NCI-H2081 (cell line): ENCODE measurements around the gene ATG13.
"Not testable (repeated sequence)": the region's sequence is repeated elsewhere in the genome, so short reads cannot be mapped to it uniquely, and the experiment has no call there.

Source experiments
- DNase-seq, 2 experiments: peaks; one replicate each; lab custom pipeline; 2025; lab: John Stamatoyannopoulos, UW

The ATG13 gene

DNA sequence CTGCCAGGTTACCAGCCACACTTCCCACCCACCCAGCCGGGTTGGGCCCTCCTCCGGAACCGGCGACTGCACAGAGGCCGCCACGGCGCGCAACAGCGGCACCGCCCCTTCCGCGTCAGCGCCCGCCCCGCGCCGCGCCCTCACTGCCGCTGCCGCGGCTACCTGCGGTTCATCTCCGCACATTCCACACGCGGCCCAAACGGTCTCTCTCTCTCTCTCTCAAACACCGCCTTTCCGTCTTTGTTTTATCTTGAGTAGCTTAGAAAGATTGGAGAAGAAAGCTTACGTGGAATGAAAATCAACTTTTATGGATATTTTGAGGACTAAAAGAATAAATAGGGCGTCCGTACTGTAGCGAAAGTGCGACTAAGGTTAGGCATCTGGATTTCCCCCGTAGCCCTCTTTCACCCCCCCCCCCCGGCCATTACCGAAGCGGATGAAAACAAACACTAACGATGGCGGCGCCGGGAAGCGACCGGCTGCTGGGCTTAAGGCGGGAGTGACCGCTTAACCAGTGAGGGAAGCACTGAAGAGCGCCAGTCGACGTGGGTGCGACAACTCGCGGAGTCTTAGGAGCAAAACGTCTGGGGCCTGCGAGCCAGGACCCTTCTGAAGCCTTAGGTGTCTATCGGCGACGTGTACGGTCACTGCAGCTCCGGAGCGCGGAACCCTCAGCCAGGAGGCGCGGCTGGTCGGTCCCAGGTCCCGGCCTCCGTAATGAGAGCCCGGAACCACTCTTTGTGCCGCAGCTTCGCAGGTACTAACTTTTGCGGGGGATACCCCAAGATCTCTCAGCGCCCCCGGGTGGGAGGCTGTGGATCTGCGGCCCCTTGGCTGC lies at the start of gene ATG13, which contains the start of gene HARBI1:
ATG13 (plus strand) TSS at position 420 of the 838 bp plus-strand sequence. CDS start 26,739 bp downstream, outside the sequence.
HARBI1 (minus strand) TSS at position 94 of the 838 bp plus-strand sequence. CDS start 990 bp downstream, outside the sequence.
- DNase-seq: peak; percentile 92 to 94

DNA sequence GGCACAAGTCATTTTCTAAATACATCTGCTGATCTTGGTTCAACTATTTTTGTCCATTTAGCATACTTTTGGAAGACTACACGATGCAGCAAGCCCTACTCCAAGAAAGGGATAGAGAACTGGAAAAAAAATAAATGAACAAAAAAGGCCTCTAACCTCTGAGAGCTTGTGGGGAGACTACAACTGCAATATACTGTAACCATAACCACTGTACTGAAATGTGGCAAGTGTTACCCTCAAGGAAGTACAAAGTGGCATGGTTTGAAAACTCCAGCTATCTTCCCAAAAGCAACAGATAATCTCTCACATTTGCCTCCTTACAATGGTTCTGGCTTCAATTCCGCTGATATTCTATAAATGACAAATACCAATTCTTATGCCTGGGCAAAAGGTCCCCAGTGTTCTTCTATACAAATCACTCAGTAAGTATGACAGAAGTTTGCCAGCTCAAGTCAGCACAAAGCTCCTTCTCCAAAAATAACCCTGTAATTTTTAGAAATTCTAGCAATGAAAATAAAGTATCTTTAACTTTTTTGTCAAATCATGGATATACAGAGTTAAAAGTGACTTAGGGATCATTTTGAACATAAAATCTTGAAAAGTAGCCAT lies 46.5 kb upstream of the ATG13 start:
- no peak for DNase-seq

DNA sequence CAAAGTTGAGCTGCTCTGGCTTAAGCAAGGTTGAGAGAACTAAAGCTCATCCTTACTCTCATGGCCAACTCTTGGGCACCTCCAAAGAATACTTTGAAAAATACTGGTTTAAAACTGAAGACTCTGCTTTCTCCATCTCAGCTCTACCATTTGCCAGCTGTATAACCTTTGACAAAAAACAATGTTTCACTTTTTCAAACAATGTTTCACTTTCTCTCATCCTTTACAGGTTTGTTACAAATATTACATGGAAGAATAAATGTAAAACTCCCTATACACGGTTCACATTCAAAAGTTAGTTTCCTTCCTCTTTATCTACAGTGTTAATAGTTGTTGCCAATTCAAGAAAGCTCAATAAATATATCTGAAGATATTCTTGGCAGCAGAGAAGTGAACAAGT lies 42.7 kb upstream of the ATG13 start:
- no peak for DNase-seq

DNA sequence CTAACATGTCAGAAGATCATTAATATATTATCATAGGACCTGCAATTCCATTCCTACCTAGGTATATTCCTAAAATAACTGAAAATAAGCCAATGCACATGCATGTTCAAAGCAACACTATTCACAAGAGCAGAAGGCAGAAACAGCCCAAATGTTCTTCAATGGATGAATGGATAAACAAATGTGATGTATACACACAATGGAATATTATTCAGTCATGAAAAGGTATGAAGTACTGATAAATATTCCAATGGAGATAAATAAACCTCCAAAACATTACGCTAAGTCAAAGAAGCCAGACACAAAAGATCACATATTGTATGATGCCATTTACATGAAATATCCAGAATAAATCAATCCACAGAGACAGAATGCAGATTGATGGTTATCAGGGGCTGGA lies 40.3 kb upstream of the ATG13 start:
- DNase-seq: no peak

DNA sequence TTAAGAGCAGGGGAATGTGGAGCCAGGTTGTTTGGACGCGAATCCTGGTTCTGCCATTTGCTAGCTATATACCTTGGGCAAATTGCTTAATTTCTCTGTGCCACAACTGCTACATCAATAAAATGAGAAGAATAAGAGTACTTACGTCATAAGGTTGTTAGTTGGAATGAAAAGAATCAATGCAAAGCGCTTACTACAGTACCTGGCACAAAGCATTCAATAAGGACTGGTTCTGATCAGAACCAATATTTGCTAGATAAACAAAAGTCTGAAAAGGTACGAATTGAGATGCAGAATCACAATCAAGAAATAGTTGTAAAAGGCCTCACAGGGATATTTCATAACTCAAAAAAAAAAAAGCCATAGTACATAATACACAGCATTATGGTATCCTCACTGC lies 34.8 kb upstream of the ATG13 start:
- DNase-seq: no peak

DNA sequence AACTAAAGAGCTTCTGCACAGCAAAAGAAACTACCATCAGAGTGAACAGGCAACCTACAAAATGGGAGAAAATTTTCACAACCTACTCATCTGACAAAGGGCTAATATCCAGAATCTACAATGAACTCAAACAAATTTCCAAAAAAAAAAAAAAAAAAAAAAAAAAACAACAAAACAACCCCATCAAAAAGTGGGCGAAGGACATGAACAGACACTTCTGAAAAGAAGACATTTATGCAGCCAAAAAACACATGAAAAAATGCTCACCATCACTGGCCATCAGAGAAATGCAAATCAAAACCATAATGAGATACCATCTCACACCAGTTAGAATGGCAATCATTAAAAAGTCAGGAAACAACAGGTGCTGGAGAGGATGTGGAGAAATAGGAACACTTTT lies 33.8 kb upstream of the ATG13 start:
- not testable (repeated sequence) for DNase-seq

DNA sequence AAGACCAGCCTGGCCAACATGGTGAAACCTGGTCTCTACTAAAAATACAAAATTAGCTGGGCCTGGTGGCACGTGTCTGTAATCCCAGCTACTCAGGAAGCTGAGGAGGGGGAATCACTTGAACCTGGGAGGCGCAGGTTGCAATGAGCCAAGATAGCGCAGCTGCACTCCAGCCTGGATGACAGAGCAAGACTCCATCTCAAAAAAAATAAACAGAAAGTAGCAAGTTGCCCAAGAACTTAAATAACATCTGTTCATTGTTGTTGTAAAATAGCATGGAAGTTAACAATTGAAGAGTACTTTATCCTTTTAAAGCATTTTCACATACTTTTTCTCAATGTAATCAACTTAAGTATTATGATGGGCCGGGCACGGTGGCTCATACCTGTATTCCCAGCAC lies 29.2 kb upstream of the ATG13 start:
- DNase-seq: no peak

DNA sequence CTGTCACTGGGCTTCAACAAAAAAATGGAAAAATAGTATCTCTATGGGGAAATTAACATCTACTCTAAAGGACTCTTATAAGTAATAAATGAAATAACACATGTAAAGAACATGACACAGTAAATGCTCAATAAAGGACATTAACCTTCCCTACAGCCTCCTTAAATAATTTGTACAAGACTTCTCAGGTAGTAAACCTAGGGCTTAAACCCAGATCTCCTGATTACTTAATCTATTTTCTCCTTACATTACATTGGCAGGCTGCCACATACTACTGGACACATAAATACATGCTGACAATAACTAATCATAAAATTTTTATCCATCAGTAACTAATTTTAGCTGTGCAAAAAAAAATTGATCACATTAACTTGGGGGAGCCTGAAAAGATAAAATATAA lies 28.4 kb upstream of the ATG13 start:
- DNase-seq: no peak

DNA sequence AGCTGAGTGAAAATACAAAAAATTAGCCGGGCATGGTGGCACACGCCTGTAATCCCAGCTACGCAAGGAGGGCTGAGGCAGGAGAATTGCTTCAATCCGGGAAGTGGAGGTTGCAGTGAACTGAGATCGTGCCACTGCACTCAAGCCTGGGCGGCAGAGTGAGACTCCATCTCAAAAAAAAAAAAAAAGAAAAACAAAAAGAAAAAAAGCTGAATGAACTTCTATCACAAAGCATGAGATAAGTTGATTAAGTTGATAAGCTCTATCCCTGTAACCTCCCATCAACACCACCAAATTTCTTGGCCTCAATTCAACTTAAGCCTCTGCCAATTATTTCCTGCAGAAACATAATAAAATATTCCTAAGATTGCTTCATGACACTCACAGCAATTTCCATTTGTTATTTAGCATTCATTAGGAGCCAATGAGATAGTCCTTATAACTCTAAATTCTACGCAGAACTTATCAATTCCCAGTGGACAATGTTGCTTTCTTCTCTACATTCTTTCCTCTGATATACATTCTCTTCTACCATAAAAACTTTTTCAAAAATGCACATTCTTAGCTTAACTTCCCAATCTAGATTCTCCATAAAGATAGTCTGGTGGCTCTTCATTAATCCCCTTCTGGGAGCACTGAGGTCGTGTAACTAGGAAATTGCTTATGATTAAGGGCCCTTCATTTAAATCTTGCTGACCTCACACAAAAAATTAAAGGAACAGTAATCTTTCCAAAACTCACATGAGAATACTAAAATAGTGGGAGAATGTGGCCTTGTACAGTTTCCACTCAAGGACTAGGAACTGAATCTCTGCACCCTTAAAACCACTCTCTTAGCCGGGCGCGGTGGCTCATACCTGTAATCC lies 26.4 kb upstream of the ATG13 start:
- DNase-seq: no peak

DNA sequence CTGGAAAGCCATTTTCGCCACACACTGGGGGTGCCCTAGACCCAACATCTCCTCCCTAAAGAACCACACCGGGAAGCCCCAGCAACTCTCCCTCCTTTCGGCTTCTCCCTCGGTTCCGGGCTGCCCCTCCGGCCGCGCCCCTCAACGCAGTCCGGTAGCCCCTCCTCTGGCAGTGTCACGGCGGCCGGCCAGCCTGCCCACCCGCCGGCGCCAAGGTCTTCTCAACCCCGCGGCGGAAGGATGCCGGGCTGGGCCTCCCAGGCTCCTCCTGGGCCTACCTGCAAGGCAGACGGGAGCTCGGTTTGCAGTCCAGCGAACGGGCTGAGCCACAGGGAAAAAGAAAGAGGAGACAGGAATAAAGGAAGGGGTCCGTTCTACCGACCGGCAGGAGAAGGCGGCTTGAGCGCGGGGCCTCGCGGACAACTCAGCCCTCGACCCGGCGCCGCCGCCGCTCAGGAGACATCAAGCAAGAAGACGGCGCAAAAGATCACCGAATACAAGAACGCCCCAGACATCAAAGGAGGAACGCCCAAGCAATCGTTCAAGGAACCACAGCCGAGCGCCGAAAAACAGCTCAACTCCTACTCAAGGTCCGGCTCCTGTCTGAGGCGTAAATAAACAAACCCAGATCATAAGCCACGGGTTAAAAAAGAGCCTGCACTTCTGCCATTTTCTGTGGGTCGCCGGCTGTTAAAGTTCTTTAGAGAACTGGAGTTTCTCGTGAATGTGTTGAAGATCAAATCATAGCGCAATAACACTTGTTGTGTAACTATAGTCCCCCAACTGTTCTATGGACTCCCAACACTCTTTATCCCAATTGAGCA lies 23.6 kb upstream of the ATG13 start, which contains the start of gene AMBRA1:
AMBRA1 (minus strand) TSS at position 474 of the 824 bp plus-strand sequence. CDS start 45,643 bp downstream, outside the sequence.
- DNase-seq: peak; percentile 83 to 92

DNA sequence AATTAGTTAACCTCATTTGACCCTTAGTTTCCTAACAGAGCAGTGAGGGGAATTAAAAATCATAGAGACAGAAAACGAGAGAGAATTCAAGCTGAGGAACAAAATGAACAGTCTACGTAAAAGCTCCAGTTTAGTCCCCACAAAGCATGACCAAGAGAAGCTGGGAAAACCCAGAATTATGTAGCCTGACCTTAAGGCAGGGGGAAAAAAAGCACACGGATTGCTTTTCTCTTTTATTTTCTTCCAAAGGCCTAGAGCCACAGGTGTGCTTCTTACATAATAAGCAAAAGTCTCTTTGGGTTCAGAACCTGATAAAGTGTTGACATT lies 23.0 kb upstream of the ATG13 start:
- DNase-seq: no peak

DNA sequence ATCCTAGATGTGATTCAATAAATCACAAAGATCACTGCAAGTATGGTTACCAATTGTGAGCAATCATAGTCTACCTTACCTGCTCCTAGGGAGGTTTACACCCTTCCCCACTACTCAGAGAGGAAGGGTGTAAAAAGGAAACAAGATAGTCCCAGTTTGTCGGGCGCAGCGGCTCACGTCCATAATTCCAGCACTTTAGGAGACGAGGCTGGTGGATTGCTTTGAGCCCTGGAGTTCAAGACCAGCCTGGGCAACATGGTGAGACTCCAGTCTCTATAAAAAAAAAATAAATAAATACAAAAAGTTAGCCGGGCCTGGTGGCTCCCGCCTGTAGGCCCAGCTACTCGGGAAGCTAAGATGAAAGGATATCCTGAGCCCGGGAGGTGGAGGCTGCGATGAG lies 22.6 kb upstream of the ATG13 start:
- no peak for DNase-seq

DNA sequence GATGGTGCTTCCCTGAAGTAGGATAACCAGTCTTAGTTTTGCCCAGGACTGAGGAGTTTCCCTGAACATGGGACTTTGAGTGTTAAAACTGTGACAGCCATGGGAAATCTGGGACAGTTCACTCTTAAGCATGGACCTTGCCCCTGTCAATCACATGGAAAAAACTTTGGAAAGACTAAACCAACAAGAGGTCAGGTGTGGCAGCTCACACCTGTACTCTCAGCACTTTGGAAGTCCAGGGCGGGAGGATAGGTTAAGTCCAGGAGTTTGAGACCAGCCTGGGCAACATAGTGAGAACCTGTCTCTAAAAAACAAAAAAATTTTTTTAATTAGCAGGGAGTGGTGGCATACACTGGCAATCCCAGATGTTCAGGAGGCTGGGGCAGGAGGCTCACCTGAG lies 20.2 kb upstream of the ATG13 start:
- DNase-seq: no peak

DNA sequence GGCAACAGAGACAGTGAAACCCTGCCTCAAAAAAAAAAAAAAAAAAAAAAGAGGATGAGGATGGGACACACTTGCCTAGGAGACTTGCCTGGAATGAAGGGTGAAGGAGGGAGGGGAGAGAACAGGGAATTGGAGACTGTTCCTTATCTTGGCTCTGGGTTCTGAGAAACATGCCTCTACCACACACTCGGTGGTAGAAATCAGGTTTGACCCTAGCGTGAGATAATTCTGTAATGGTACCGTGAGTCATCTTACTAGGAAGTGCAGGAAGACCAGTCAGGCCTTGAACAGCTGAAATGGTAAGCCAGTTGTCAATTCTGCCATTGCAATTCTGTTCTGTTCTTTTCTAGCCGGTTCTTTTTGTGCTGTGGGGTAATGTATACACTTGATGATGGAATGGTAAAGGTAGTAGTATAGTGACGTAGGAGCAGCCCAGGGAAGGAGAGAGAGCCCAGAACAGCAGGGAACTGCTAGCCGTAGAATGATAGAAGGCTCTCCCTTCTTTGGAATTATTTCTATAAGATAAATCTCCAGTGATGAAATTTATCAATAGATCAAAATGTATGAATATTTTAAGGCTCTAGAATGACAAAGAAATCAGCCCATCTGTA lies 19.6 kb upstream of the ATG13 start:
- no peak for DNase-seq

DNA sequence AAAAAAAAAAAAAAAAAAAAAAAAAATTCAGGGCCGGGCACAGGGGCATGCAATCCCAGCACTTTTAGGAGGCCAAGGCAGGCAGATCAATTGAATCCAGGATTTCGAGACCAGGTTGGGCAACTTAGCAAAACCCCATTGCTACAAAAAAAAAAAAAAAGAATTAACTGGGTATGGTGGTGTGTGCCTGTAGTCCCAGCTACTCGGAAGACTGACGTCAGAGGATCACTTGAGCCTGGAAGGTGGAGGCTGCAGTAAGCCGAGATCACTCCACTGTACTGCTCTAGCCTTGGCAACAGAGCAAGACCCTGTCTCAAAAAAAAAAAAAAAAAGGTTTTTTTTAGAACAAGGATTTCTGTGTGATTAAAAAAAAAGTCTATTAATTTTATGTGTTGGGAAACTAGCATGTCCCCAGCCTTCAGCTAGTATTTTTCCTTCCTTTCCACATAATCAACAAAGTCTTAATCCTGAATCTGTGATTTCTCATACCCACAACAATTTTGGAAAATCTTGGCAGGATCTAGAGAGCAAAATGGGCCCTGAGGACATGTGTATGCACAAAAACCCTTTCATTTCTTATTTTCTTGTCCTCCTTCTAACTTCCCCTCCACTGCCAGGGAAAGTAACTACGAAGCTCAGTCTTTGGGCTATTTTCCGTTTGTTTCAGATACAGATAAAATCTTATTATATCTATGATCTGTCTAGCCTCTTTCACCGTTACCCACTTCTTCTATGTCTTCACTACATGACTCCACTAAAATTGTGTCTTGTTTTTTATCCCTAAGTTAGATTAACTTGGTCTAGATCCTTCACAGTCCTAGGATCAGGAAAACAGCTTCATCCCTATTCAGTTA lies 17.8 kb upstream of the ATG13 start:
- DNase-seq: no peak

DNA sequence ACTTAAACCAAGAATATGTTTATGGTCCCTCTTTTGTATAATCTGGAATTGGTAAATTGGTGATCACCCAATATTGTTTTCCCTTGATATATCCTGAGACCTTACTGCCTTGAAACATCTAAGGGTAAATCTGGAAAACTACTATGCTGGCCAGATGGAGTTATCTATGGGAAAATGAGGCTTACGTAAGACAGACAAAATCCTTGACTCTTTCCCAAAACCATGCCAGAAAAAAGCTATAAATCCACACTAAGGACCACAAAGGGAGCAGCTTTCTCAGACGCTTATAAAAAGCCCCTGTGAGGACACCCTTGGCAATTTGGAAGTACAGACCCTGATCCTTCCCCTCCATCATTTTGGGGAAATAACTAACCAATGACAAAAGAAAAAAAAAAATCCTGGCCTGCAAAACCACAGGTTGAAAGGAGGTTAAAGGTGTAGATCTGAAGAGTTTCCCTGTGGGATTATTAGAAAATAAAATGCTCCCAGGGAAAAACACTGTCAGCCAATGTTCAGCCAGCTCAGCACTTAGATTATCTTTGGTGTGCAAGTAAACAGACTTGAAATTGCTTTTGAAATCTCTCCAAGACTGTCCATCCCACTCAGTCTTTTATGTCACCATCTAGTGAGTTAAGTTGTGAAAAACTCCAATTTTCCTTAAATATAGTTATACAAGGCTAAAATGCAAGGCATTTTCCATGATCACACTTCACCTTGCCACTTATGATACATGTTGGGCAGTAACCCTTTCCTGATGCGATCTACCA lies 17.0 kb upstream of the ATG13 start:
- no peak for DNase-seq

DNA sequence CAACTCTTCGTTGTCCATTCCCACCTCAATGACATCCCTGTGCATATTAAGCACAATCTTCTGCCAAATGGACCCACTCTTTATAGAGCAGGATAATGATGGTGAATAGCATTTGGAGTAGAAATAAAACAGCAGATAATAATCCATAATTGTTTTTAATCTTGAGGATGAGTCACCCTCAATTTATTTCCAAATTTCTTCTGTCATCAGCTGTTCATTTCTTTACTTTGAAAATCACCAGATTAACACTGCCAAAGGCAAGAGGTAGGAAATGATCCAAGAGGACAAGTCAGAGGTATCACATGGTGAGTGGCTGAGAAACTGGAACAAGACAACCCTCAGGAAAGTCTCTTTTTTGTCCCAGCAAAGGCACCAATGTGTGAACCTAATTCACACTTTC lies 16.2 kb upstream of the ATG13 start:
- no peak for DNase-seq

DNA sequence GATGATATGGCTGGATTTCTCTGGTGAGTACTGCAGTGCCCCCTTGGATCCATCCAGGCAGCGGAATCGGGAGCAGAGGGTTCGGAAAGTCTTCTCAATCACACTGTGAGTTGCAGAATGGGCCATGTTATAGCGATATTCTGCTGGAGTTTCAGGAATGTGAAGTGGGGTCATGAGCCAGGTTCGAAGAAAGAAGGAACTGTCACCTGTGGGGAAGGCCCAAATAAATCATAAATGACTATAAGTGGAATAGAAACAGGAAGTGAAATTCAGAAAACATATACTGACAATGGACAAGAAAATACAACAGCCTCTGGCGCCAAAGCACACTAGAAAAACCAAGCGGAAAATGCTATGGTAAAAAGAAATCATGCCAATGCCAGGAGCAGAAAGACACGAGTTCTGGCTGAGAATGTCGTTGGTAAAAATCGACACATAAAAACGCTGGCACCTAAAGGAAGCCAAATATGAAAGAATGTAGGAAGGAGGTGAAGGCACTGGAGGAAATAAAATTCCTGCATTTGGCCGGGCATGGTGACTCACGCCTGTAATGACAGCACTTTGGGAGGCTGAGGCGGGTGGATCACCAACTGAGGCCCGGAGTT lies 13.5 kb upstream of the ATG13 start:
- DNase-seq: no peak

DNA sequence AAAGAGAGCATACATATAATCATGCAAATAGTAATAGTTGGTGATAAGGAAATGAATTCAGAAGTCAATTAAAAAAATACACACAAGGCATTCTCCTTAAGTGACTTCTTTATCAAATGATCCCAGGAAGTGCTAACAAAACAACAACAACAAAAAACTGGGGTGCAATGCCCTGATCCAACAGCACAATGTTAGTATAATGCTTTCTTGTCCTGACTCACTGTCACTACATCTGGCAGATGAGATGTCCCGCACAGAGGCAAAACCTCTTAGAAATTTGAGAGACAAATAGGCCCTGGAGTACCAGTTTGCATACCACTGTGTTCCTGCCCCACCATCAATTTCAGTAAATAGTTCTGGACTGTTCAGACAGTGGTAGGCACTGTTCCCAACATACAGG lies 12.6 kb upstream of the ATG13 start:
- no peak for DNase-seq
